ENCODE measurements around the gene KCNIP3. TPM values are rescaled to one million over a fixed set of nuclear protein-coding genes. Genes with fewer than 3 reads are reported as not detected.

The KCNIP3 gene
- total and polyA plus RNA-seq, 9 of the 15 experiments (the other 6 are each of a cell fraction or from before 2014, with no cell fraction given): 0.04 TPM; not detected in 8

DNA sequence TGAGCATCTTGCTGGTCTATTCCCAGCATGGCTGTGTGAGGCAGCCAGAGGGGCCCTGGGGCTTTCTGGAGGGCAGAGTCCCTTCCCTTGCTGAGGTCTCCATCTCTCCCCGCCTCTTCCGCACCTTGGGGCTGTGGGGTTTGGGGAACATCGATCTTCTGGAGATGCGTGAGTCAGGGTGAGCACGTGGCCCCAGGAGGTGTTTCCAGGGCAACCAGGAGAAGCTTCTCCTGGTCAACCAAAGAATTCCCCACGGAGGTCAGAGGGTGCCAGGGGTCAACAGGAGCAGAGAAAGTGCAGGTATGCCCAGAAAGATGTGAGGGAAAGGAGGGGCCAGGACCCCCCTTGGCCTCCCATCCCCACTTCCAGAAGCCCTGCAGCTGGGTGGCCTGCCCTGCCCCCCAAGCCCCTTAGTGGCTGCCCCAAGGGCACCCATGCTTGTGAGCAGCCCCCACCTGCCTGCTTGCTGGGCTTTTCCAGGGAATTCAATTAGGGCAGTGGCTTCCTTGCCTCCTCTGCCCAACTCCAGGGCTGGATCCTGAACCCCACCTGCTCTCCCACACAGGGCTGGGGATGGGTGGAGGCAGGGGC is 25.7 kb upstream of the KCNIP3 start:
- H3K9ac ChIP-seq (ENCODE audit: insufficient read depth in 1 of 2, low read depth in 2 of 2, low read length in 2 of 2): no peak overlapping the region
- WGBS (ENCODE audit: insufficient coverage, low coverage, missing lambda C conversion rate): 0% methylated on average over 5 of the region's 6 CpGs
- peaks cover 0 to 3% of the 10 kb centered on the region in 2 experiments; a peak in 1 of 5 replicates for H3K4me1 ChIP-seq (replicated peaks in 1 of 2; ENCODE audit: control insufficient read depth in 2 of 2, insufficient read depth in 2 of 2, low read length in 2 of 2)
- H3K27me3 ChIP-seq (ENCODE audit: control insufficient read depth in 2 of 2, insufficient read depth in 2 of 2, low read length in 2 of 2): peaks cover 5 to 56% of the 10 kb centered on the region in 2 experiments; a peak in 4 of 5 replicates
- no peak overlapping the region for H3K4me3 ChIP-seq
- no peak overlapping the region for H3K4me2 ChIP-seq (ENCODE audit: insufficient read depth, low read length)
- BruUV-seq (replicated peaks): no TSS peak
- intact Hi-C loops (cut with micrococcal nuclease) (no loop called here), in situ Hi-C loops (cut with MboI) (no loop called here)
- no peaks in the 10 kb centered on the region for H3K9me3 ChIP-seq (replicated peaks; ENCODE audit: control insufficient read depth, insufficient read depth, low read depth, low read length)
- ATAC-seq (no peak), FAIRE-seq (no peak), DNase-seq (ENCODE audit: extremely low read depth in 1 of 4, low spot score in 3 of 4) (no peak)
- no peak overlapping the region for H2AFZ ChIP-seq (ENCODE audit: low read depth, low read length)
- ChIA-PET CTCF (ENCODE audit: low intra/inter-chr PET ratio) (no interaction called here), POLR2A (interaction anchor here (0.6 kb wide), 1 partner anchor 118 kb away, joined by 3 read pairs; no protein-coding TSS in a partner anchor)
- no peaks in the 10 kb centered on the region for H3K79me2 ChIP-seq (ENCODE audit: control insufficient read depth, insufficient read depth, low read length)
- no peak for TF ChIP-seq ZC3H11A (IDR thresholded peaks at IDR 0.05; ENCODE audit: low read depth, low read length)
- TF ChIP-seq ZNF133 (CRISPR knock-in tag; IDR thresholded peaks at IDR 0.05): no peak
- no peak for TF ChIP-seq E2F3 (CRISPR knock-in tag; IDR thresholded peaks at IDR 0.05)
- no peak for TF ChIP-seq SIX5 (IDR thresholded peaks at IDR 0.05; ENCODE audit: borderline replicate concordance in 1 of 2, insufficient read depth in 1 of 2, low read depth in 1 of 2, low read length in 2 of 2)
- TF ChIP-seq JUNB (CRISPR knock-in tag; conservative IDR thresholded peaks at IDR 0.05): no peak
- TF ChIP-seq, protein P1, sequence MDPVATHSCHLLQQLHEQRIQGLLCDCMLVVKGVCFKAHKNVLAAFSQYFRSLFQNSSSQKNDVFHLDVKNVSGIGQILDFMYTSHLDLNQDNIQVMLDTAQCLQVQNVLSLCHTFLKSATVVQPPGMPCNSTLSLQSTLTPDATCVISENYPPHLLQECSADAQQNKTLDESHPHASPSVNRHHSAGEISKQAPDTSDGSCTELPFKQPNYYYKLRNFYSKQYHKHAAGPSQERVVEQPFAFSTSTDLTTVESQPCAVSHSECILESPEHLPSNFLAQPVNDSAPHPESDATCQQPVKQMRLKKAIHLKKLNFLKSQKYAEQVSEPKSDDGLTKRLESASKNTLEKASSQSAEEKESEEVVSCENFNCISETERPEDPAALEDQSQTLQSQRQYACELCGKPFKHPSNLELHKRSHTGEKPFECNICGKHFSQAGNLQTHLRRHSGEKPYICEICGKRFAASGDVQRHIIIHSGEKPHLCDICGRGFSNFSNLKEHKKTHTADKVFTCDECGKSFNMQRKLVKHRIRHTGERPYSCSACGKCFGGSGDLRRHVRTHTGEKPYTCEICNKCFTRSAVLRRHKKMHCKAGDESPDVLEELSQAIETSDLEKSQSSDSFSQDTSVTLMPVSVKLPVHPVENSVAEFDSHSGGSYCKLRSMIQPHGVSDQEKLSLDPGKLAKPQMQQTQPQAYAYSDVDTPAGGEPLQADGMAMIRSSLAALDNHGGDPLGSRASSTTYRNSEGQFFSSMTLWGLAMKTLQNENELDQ (CRISPR knock-in tag; IDR thresholded peaks at IDR 0.05; ENCODE audit: borderline replicate concordance): no peak
- no peak for TF ChIP-seq FUS (optimal IDR thresholded peaks at IDR 0.05; ENCODE audit: low read depth, low read length)
- no peak for TF ChIP-seq NR2F6 (CRISPR knock-in tag; IDR thresholded peaks at IDR 0.05)
- TF ChIP-seq DMBX1 (CRISPR knock-in tag; IDR thresholded peaks at IDR 0.05; ENCODE audit: borderline replicate concordance): no peak
- TF ChIP-seq, protein P2, sequence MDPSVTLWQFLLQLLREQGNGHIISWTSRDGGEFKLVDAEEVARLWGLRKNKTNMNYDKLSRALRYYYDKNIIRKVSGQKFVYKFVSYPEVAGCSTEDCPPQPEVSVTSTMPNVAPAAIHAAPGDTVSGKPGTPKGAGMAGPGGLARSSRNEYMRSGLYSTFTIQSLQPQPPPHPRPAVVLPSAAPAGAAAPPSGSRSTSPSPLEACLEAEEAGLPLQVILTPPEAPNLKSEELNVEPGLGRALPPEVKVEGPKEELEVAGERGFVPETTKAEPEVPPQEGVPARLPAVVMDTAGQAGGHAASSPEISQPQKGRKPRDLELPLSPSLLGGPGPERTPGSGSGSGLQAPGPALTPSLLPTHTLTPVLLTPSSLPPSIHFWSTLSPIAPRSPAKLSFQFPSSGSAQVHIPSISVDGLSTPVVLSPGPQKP (CRISPR knock-in tag; IDR thresholded peaks at IDR 0.05): no peak
- H3K27ac ChIP-seq (ENCODE audit: extremely low read depth, low read depth, low read length): no peak overlapping the region
- no peaks in the 10 kb centered on the region; the same call in 1 of the 2 replicates for H4K20me1 ChIP-seq (replicated peaks; ENCODE audit: control insufficient read depth, insufficient read depth, low read length)
- H3K36me3 ChIP-seq (ENCODE audit: control insufficient read depth, insufficient read depth, low read length): no peaks in the 10 kb centered on the region
- no peaks in the 10 kb centered on the region for H3K9me1 ChIP-seq (ENCODE audit: control insufficient read depth, insufficient read depth, low read length)

Data from K562 (cell line).